ENCODE measurements around the gene FJX1. TPM values are rescaled to one million over a fixed set of nuclear protein-coding genes. Genes with fewer than 3 reads are reported as not detected.

Gene FJX1
- total RNA-seq, 1 experiment from 2014 or later, result 13.7 TPM

DNA sequence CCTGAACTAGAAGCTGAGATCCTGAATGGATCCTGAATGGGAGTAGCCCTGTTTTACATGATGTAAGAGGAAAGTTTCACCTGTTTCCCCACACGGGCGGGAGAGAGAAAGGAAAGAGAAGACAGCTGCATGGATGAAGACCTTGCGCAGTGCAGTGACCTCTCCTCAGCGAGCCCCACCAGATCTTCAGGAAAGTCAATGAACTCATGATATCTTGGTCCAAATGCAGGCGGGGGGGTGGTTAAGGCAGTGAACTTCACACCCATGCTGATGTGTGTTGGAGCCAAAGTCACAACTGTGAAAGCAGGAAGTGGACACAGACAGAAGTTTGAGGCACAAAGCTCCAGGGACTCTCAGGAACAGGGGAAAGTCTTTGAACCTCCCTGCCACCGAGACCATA lies 8.6 kb upstream of the FJX1 start:
- peaks cover 74% of the 10 kb centered on the region for H3K27me3 ChIP-seq (ENCODE audit: insufficient read depth, low read length)
- no peaks in the 10 kb centered on the region for H3K4me1 ChIP-seq (ENCODE audit: control insufficient read depth in 1 of 2, insufficient read depth in 2 of 2, low read length in 2 of 2)
- H4K20me1 ChIP-seq (ENCODE audit: insufficient read depth), result no peaks in the 10 kb centered on the region
- intact Hi-C loops (cut with micrococcal nuclease), result loop anchor here (10.0 kb wide), 2 partner anchors 335 to 875 kb away; partner anchors contain the start of gene LDLRAD3
- no peak overlapping the region for H3K27ac ChIP-seq (ENCODE audit: low read depth, low read length)
- ChIA-PET CTCF (interaction anchor here (1.3 kb wide), 1 partner anchor 213 kb away, joined by 4 read pairs; no protein-coding TSS in a partner anchor), POLR2A (no interaction called here), RAD21 (ENCODE audit: low non-redundant PET in 1 of 2, low total read pairs in 2 of 2, uncharacterized antibody in 2 of 2, unreplicated experiment in 2 of 2) (no interaction called here)
- H3K4me2 ChIP-seq (ENCODE audit: low read length), result no peak overlapping the region
- TF ChIP-seq EGR1 (IDR thresholded peaks at IDR 0.05; ENCODE audit: low read depth) (no peak), CEBPB (IDR thresholded peaks at IDR 0.05; ENCODE audit: low read depth) (no peak), ZNF274 (IDR thresholded peaks at IDR 0.05; ENCODE audit: low read depth, low read length) (no peak), POLR2A (IDR thresholded peaks at IDR 0.05; ENCODE audit: borderline replicate concordance, extremely low read depth, insufficient read depth, insufficient read length) (no peak), YY1 (IDR thresholded peaks at IDR 0.05; ENCODE audit: extremely low read depth, insufficient replicate concordance, low read depth, low read length) (no peak)
- no peak overlapping the region for H3K9ac ChIP-seq (ENCODE audit: low read length)
- no peaks in the 10 kb centered on the region for H3K9me2 ChIP-seq (ENCODE audit: insufficient read depth)
- no TSS peak for BruUV-seq (replicated peaks)
- H3K79me2 ChIP-seq (ENCODE audit: insufficient read depth, low read length), result no peaks in the 10 kb centered on the region
- H3K9me3 ChIP-seq (ENCODE audit: control insufficient read depth in 1 of 2, insufficient read depth in 1 of 2, low read depth in 1 of 2, low read length in 2 of 2), result no peaks in the 10 kb centered on the region
- no peaks in the 10 kb centered on the region for H3K36me3 ChIP-seq (ENCODE audit: control insufficient read depth in 1 of 2, insufficient read depth in 2 of 2, low read length in 2 of 2)
- DNase-seq (ENCODE audit: low read depth, low spot score) (no peak), ATAC-seq (no peak)
- H2AFZ ChIP-seq (ENCODE audit: low read depth, low read length, poor library complexity, severe bottlenecking), result no peak overlapping the region
- no peak overlapping the region for H3K4me3 ChIP-seq (replicated peaks in 1 of 2; ENCODE audit: low read depth in 1 of 2, low read length in 2 of 2)

DNA sequence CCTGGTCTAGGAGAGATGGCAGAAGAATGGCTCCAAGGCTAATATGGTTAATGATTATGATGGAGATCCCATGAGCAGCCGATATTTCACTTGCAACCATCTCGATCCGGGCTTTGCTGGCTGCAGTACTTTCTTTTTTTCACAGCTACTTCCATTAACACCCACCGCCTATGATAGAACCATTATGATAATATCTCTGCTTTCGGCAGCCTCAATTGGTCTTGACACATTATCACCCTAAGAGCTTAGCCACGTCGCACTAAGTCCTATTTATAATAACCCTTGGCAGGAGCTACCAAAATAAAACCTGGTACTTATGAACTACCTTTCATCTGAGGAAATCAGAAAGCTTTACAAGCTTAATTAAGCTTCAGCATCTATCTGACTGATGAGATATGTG lies 7.6 kb upstream of the FJX1 start:
- no TSS peak for BruUV-seq (replicated peaks)
- H3K9me2 ChIP-seq (ENCODE audit: insufficient read depth), result no peaks in the 10 kb centered on the region
- intact Hi-C loops (cut with micrococcal nuclease), result loop anchor here (10.0 kb wide), 2 partner anchors 334 to 874 kb away; partner anchors contain the start of gene LDLRAD3
- peaks cover 4 to 6% of the 10 kb centered on the region in 2 experiments; a peak in 1 of 4 replicates for H3K4me1 ChIP-seq (ENCODE audit: control insufficient read depth in 1 of 2, insufficient read depth in 2 of 2, low read length in 2 of 2)
- ChIA-PET CTCF (interaction anchor here (1.3 kb wide), 1 partner anchor 212 kb away, joined by 4 read pairs; no protein-coding TSS in a partner anchor), RAD21 (ENCODE audit: low non-redundant PET in 1 of 2, low total read pairs in 2 of 2, uncharacterized antibody in 2 of 2, unreplicated experiment in 2 of 2) (no interaction called here), POLR2A (no interaction called here)
- no peak for ATAC-seq
- no peak overlapping the region for H3K27ac ChIP-seq (ENCODE audit: low read depth, low read length)
- H4K20me1 ChIP-seq (ENCODE audit: insufficient read depth), result no peaks in the 10 kb centered on the region
- no peaks in the 10 kb centered on the region for H3K79me2 ChIP-seq (ENCODE audit: insufficient read depth, low read length)
- H3K4me2 ChIP-seq (ENCODE audit: low read length), result no peak overlapping the region
- TF ChIP-seq ZFX (IDR thresholded peaks at IDR 0.05), result no peak
- no peak for TF ChIP-seq POLR2AphosphoS5 (IDR thresholded peaks at IDR 0.05; ENCODE audit: low read depth, low read length)
- no peak for TF ChIP-seq SIN3A (IDR thresholded peaks at IDR 0.05; ENCODE audit: low read depth)
- no peak for TF ChIP-seq SP1 (IDR thresholded peaks at IDR 0.05; ENCODE audit: low read depth)
- TF ChIP-seq, protein P1, sequence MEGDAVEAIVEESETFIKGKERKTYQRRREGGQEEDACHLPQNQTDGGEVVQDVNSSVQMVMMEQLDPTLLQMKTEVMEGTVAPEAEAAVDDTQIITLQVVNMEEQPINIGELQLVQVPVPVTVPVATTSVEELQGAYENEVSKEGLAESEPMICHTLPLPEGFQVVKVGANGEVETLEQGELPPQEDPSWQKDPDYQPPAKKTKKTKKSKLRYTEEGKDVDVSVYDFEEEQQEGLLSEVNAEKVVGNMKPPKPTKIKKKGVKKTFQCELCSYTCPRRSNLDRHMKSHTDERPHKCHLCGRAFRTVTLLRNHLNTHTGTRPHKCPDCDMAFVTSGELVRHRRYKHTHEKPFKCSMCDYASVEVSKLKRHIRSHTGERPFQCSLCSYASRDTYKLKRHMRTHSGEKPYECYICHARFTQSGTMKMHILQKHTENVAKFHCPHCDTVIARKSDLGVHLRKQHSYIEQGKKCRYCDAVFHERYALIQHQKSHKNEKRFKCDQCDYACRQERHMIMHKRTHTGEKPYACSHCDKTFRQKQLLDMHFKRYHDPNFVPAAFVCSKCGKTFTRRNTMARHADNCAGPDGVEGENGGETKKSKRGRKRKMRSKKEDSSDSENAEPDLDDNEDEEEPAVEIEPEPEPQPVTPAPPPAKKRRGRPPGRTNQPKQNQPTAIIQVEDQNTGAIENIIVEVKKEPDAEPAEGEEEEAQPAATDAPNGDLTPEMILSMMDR (IDR thresholded peaks at IDR 0.05 in 2 of 3, conservative IDR thresholded peaks at IDR 0.05 in 1 of 3; ENCODE audit: borderline replicate concordance in 1 of 3, insufficient read depth in 1 of 3, low read depth in 2 of 3, low read length in 2 of 3), result no peak
- H3K9me3 ChIP-seq (ENCODE audit: control insufficient read depth in 1 of 2, insufficient read depth in 1 of 2, low read depth in 1 of 2, low read length in 2 of 2), result no peaks in the 10 kb centered on the region
- H3K36me3 ChIP-seq (ENCODE audit: control insufficient read depth in 1 of 2, insufficient read depth in 2 of 2, low read length in 2 of 2), result no peaks in the 10 kb centered on the region
- H3K4me3 ChIP-seq (replicated peaks in 1 of 2; ENCODE audit: low read depth in 1 of 2, low read length in 2 of 2), result no peak overlapping the region
- H3K9ac ChIP-seq (ENCODE audit: low read length), result no peak overlapping the region
- H3K27me3 ChIP-seq (ENCODE audit: insufficient read depth, low read length), result peaks cover 67% of the 10 kb centered on the region
- no peak for DNase-seq (ENCODE audit: low read depth, low spot score)
- H2AFZ ChIP-seq (ENCODE audit: low read depth, low read length, poor library complexity, severe bottlenecking), result no peak overlapping the region
